Activated naive CD4-positive, alpha-beta T cell treated with anti-CD3 and anti-CD28 coated beads, Interleukin-2, amount 50 U/mL, for 72 hours (primary cell): ENCODE data around the gene MPRIP. TPM values are rescaled to one million over a fixed set of nuclear protein-coding genes. Genes with fewer than 3 reads are reported as not detected.
"Not testable (repeated sequence)": the region's sequence is repeated elsewhere in the genome, so short reads cannot be mapped to it uniquely, and the experiment has no call there.

Experiments used
- ATAC-seq, 2 donors: fragments of 150-1000 bp; cut with Tn5 transposase; 2 replicates each; pipeline ENCODE4 v1.10.0; 2021; ENCODE audit warnings: mild to moderate bottlenecking in 2 of 2, moderate library complexity in 2 of 2
- DNase-seq, 2 donors: peaks; one replicate each; pipeline ENCODE4 v3.0.0; 2021 to 2022; ENCODE audit warnings: low spot score in 2 of 2
- H3K27ac Mint-ChIP-seq, 2 donors: one replicate each; pipeline ENCODE4 v1.8.0; 2022; ENCODE audit warnings: mild to moderate bottlenecking in 2 of 2, mixed read lengths in 2 of 2
- H3K36me3 Mint-ChIP-seq, 2 donors: one replicate each; pipeline ENCODE4 v1.8.0; 2022; ENCODE audit warnings: mixed read lengths in 2 of 2
- H3K9me3 Mint-ChIP-seq, 2 donors: one replicate each; pipeline ENCODE4 v1.8.0; 2022; ENCODE audit warnings: mixed read lengths in 2 of 2
- total RNA-seq, 2 donors: library from RNA; stranded (reverse); gene quantifications; one replicate each; pipeline ENCODE4 v1.2.3, GENCODE V29; 2022

The MPRIP gene
- total RNA-seq, 2 donors from 2014 or later = 67.4 to 134 TPM

- H3K36me3 Mint-ChIP-seq = no peaks in the 10 kb centered on the region
- no peaks in the 10 kb centered on the region for H3K9me3 Mint-ChIP-seq
- no peak overlapping the region for H3K27ac Mint-ChIP-seq
- ATAC-seq (no peak), DNase-seq (no peak)
Measured at GRCh38 chr17:17130077-17130844, 88.0 kb downstream of the MPRIP start.

GRCh38 chr17:17131839-17132238 lies 89.6 kb downstream of the MPRIP start:
- Mint-ChIP-seq H3K9me3 (no peaks in the 10 kb centered on the region), H3K27ac (peak overlapping the region in 1 of 2 donors; percentile 38), H3K36me3 (no peaks in the 10 kb centered on the region)
- ATAC-seq (no peak), DNase-seq (no peak)

- DNase-seq (no peak), ATAC-seq (no peak)
- no peaks in the 10 kb centered on the region for H3K36me3 Mint-ChIP-seq
- peak overlapping the region; percentile 38 to 82 for H3K27ac Mint-ChIP-seq
- no peaks in the 10 kb centered on the region for H3K9me3 Mint-ChIP-seq
Measured at GRCh38 chr17:17132746-17133145, 90.5 kb downstream of the MPRIP start.

- H3K27ac Mint-ChIP-seq = peak overlapping the region in 1 of 2 donors; percentile 52
- ATAC-seq = no peak
- H3K9me3 Mint-ChIP-seq = no peaks in the 10 kb centered on the region
- no peak for DNase-seq
- H3K36me3 Mint-ChIP-seq = no peaks in the 10 kb centered on the region
Measured at GRCh38 chr17:17134051-17134956, 92.0 kb downstream of the MPRIP start.

- no peak for ATAC-seq
Measured at GRCh38 chr17:17134957-17135333, 92.7 kb downstream of the MPRIP start.

GRCh38 chr17:17136221-17136620 lies 94.0 kb downstream of the MPRIP start:
- not testable (repeated sequence) for ATAC-seq, DNase-seq, H3K36me3 Mint-ChIP-seq, H3K9me3 Mint-ChIP-seq
- peak overlapping the region in 1 of 2 donors; percentile 15 for H3K27ac Mint-ChIP-seq

More at GRCh38 chr17:17134957-17135333, 92.7 kb downstream of the MPRIP start:
- Mint-ChIP-seq H3K9me3 (no peaks in the 10 kb centered on the region), H3K36me3 (no peaks in the 10 kb centered on the region), H3K27ac (no peak overlapping the region)
- no peak for DNase-seq

DNA sequence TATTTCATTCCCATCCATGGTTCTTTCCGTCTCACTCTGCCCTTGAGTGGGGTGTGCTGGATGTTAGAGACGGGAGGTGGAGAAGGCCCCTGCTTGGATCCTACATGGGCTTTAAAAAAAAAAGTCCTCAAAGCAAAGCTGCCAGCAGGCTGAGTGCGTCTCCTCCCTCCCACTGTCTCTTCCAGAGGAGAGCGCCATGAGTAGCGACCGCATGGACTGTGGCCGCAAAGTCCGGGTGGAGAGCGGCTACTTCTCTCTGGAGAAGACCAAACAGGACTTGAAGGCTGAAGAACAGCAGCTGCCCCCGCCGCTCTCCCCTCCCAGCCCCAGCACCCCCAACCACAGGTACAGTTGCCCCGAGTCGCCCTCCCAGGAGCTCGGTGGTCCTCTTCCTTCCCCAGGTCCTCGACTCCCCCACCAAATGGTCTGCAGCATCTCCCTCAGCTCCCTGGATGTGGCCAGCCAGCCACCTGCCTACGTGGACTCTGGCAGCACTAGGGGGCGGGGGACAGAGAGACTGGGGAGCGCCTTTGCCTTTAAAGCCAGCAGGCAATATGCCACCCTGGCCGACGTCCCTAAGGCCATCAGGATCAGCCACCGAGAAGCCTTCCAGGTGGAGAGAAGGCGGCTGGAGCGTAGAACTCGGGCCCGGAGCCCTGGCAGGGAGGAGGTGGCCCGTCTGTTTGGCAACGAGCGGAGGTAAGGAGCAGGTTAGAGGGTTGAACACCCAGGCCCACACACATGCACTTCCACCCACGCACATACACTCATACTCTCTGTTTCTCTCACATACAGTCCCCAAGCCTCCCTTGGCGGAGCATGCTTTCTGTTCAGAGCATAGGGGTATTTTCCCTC lies 95.7 kb downstream of the MPRIP start:
- peak overlapping the region in 1 of 2 donors; percentile 74 for H3K27ac Mint-ChIP-seq
- ATAC-seq (peak; percentile 54 to 62), DNase-seq (no peak)
- H3K9me3 Mint-ChIP-seq = no peaks in the 10 kb centered on the region
- no peaks in the 10 kb centered on the region for H3K36me3 Mint-ChIP-seq

DNA sequence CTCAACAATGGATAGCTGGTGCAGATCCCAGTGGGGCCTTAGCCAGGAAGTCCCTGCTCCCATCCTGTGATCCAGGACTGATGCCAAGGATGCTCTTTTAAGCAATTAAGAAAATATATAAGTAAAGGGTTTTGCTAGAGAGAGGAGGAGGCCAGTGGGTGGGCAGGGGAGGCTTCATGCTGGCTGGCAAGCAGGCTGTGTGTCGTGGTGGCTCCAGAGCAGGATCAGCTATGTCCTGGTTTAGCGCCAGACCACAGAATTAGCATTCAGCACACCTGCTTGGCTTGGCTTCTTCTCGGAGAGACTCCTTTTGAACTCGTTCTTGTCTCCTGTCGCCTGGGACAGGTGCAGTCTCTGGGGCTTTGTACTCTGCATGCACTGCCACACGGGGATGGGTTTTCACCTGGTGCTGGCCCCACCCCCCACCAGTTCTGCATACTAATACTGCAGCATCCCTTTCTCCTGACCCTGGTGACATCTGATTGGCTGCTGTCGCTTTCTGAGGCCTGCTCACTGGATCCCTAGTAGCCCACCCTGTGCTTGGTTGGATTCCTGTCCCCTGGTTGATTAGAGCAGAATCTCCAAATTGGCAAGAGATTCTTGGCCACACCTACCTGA lies 97.8 kb downstream of the MPRIP start:
- DNase-seq (no peak), ATAC-seq (no peak)
- Mint-ChIP-seq H3K9me3 (no peaks in the 10 kb centered on the region), H3K36me3 (no peaks in the 10 kb centered on the region), H3K27ac (peak overlapping the region in 1 of 2 donors; percentile 55)

GRCh38 chr17:17140590-17140980 lies 98.3 kb downstream of the MPRIP start:
- DNase-seq = no peak
- peak overlapping the region in 1 of 2 donors; percentile 55 for H3K27ac Mint-ChIP-seq
- H3K36me3 Mint-ChIP-seq = no peaks in the 10 kb centered on the region
- no peaks in the 10 kb centered on the region for H3K9me3 Mint-ChIP-seq
- ATAC-seq = no peak

DNA sequence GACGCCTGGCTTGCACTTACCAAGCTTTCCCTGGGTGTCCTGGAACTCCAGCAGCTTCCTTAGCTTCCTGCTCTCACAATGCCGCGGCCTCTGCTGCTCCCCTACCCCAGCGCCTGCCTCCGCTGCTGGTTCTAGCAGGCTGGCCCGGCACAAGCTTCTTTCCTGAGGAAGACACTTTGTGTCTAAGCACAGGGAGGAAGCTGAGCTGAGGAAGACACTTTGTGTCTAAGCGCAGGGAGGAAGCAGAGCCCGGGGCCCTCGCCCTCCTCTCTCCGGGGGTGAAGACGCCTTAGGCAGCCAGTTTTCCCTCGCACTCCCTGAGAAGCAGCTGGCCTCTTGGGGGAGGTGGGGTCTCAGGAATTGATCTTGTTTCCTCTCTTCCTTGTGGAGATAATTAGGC lies 99.0 kb downstream of the MPRIP start:
- no peak for ATAC-seq
- H3K36me3 Mint-ChIP-seq = no peaks in the 10 kb centered on the region
- peak overlapping the region in 1 of 2 donors; percentile 57 for H3K27ac Mint-ChIP-seq

GRCh38 chr17:17141860-17142552 lies 99.7 kb downstream of the MPRIP start:
- ATAC-seq = peak; percentile 42 to 46
- H3K36me3 Mint-ChIP-seq = no peaks in the 10 kb centered on the region
- no peaks in the 10 kb centered on the region for H3K9me3 Mint-ChIP-seq
- DNase-seq = peak in 1 of 2 donors; percentile 62
- peak overlapping the region; percentile 15 to 57 for H3K27ac Mint-ChIP-seq

More for the DNA sequence above, 99.0 kb downstream of the MPRIP start:
- no peaks in the 10 kb centered on the region for H3K9me3 Mint-ChIP-seq
- DNase-seq = no peak

DNA sequence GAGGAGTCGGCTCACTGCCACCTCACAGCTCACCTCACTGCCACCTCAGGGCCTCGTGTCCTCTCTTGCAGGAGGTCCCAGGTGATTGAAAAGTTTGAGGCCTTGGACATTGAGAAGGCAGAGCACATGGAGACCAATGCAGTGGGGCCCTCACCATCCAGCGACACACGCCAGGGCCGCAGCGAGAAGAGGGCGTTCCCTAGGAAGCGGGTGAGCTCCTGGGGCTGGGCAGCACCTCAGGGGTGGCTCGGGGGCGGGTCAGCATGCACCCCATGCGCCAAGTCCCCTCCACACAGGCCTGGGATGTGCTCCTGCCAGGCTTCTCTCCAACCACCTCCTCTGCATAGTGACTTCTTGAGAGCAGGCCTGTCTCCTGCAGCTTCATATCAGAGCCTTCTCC lies 100.3 kb downstream of the MPRIP start:
- no peaks in the 10 kb centered on the region for H3K36me3 Mint-ChIP-seq
- ATAC-seq (no peak), DNase-seq (no peak)
- H3K9me3 Mint-ChIP-seq = no peaks in the 10 kb centered on the region
- peak overlapping the region in 1 of 2 donors; percentile 57 for H3K27ac Mint-ChIP-seq

DNA sequence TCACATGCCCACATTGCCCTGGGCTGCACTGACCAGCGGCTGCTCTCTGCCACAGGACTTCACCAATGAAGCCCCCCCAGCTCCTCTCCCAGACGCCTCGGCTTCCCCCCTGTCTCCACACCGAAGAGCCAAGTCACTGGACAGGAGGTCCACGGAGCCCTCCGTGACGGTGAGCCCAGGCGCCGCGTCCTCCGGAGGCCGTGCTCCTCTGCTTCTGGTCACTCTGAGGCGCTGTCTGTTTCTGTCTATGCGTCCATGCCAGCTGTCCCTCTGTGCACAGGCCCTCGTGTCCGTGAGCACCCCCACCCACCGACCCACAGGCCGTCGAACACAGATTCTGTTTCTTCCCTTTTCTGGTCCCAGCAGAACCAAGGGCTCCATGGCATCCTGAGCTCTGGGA lies 101.2 kb downstream of the MPRIP start:
- Mint-ChIP-seq H3K9me3 (no peaks in the 10 kb centered on the region), H3K27ac (no peak overlapping the region), H3K36me3 (no peaks in the 10 kb centered on the region)
- ATAC-seq (no peak), DNase-seq (no peak)

- no peaks in the 10 kb centered on the region for H3K9me3 Mint-ChIP-seq
- no peaks in the 10 kb centered on the region for H3K36me3 Mint-ChIP-seq
- DNase-seq = no peak
- no peak overlapping the region for H3K27ac Mint-ChIP-seq
- no peak for ATAC-seq
Measured at GRCh38 chr17:17144061-17144460, 101.8 kb downstream of the MPRIP start.

DNA sequence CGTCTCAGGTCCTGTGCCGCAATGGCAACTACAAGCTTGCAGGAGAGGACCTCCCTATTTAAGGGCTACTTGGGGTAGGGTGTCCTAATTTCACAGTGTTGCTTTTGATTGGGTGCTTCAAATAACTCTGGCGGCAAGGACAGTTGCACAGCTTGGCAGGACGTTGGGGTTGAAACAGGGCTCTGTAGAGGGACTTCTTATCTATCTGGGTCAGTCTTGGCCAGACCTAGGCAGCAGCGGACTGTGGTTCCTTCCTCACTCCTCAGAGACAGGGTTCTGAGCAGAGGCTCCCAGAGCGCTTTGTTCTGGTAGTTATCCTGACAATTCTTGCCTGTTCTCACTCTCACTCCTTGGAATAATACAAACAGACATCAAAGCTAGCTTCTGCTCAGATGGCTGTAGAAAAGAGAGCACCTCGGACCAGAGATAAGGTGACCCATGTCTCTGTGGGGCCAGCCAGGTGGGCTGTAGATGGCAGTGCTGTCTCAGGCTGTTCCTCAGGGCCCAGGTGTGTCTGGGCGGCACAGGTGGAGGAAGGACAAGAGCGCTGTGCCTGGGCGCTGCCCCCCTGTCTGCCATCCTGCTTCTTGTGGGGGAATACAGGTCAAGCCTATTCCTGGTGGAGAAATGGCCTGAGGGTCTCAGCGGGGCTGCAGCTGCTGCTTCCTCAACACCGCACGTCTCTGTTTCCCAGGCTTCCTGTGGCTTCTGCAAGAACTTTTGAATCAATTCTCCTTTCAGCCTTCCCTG lies 102.8 kb downstream of the MPRIP start:
- Mint-ChIP-seq H3K36me3 (no peaks in the 10 kb centered on the region), H3K9me3 (no peaks in the 10 kb centered on the region), H3K27ac (peak overlapping the region in 1 of 2 donors; percentile 34)
- ATAC-seq (no peak), DNase-seq (no peak)
